LNCaP clone FGC (cell line): ENCODE measurements around the gene LCAT.

Experiments
- DNase-seq: peaks from one replicate; pipeline ENCODE4 v3.0.0-alpha.2; 2011; ENCODE audit warnings: low read depth
- H3K4me3 ChIP-seq: 2 replicates; pipeline ENCODE4 v1.5.1; 2011; ENCODE audit warnings: mild to moderate bottlenecking, low read depth, low read length, control low read depth
- TF ChIP-seq, protein P1 (sequence below): IDR thresholded peaks from 2 replicates; pipeline ENCODE4 v1.5.1; 2012; ENCODE audit warnings: mild to moderate bottlenecking; ENCODE audit not compliant: control insufficient read depth, insufficient read depth; ENCODE audit errors: extremely low read depth

Gene LCAT

DNA sequence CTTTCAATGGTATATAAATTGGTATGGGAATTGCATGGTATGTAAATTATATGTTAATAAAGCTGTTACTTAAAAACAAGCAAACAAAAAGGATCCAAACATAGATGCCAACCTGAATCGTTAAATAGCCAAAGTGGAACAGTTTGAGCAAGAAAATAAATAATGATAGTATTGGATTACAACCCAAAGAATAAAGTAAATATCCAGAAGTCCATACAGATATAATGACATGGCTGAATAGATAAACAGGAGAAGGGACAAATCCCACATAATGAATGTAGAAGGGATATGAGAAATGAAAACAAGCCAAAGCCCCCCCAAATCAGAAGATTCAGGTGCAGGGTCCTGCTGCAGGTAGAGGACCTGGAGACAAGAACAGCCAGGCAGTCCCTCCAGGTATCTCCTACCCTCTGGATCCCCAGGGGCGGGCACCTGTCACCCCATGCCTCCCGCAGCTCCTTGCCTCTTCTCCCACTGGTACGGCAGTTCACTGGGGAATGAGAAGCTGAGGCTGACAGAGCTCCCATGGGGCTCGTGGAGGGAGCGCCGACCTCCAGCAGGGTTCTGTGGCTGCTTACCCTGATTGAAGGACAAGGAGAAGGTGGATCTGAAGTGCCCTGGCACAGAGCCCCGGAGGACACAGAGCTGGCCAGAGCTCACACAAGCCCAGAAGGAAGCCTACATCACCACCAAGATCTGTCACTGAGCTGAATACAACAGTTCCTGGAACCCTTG is 9.9 kb upstream of the LCAT start:
- peak; percentile 36 for DNase-seq
- TF ChIP-seq, protein P1, sequence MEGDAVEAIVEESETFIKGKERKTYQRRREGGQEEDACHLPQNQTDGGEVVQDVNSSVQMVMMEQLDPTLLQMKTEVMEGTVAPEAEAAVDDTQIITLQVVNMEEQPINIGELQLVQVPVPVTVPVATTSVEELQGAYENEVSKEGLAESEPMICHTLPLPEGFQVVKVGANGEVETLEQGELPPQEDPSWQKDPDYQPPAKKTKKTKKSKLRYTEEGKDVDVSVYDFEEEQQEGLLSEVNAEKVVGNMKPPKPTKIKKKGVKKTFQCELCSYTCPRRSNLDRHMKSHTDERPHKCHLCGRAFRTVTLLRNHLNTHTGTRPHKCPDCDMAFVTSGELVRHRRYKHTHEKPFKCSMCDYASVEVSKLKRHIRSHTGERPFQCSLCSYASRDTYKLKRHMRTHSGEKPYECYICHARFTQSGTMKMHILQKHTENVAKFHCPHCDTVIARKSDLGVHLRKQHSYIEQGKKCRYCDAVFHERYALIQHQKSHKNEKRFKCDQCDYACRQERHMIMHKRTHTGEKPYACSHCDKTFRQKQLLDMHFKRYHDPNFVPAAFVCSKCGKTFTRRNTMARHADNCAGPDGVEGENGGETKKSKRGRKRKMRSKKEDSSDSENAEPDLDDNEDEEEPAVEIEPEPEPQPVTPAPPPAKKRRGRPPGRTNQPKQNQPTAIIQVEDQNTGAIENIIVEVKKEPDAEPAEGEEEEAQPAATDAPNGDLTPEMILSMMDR, result no peak
- no peak overlapping the region for H3K4me3 ChIP-seq

DNA sequence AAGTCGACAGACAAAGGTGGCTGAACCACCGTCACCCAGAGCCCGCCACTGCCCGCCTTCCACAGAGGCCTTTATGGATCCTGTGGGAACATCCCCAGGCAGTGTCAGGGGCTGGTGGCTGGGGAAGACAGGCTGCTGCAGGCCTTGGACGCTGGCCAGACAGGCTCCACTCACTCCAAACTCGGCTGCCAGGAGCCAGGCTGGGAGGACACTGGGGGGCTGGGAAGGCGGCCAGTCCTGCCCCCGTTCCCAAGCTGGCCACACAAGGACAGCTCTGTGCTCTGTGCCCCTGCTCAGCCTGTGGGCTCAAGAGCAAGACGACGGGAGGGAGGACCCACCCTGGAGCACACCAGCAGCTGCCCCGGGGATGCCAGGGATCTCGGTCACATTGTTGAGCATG is 7.6 kb upstream of the LCAT start:
- H3K4me3 ChIP-seq, result no peak overlapping the region
- DNase-seq, result no peak
- TF ChIP-seq, protein P1, result no peak

DNA sequence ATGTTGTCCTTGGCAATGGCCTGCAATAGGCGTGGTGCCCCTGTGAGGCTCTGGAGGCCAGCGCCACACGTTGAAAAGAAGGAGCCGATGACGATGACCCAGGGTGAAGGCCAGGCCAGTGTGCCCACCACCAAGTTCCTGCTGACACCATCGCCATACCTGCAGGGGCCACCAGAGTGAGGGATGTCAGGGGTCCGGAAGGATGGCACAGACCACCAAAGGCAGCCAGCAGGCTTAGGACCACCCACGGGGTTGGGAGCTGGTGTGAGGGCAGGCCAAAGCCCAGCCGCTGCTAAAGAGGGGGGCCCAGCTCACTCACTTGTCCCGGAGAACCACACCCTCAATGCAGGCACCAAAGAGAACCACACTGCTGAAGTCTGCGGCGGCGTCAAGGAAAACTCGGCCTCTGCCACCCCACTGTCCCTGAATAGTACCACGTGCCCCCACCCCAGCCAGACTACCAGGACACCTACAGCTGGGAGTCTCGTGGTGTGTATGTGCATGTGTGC is 6.5 kb upstream of the LCAT start:
- no peak for DNase-seq
- TF ChIP-seq, protein P1, result no peak
- H3K4me3 ChIP-seq, result no peak overlapping the region

DNA sequence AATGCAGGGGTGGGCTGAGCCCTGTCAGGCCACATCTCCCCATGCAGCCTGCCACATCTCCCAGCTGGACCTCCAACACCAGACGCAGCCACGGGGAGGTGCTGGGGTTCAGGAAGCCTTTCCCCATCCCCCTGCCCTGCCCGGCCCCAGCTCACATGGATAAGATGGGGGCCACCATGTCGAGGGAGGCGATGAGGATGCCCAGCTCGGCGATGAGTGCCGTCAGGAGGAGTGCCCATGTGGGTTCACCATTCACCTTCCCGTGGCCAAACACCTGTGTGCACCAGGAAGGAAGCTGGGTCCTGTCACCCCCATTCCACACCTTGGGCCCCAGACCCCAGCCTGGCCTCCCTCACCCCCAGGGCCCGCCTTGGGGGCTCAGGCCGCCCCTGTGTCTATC is 5.7 kb upstream of the LCAT start:
- no peak overlapping the region for H3K4me3 ChIP-seq
- TF ChIP-seq, protein P1, result no peak
- no peak for DNase-seq

DNA sequence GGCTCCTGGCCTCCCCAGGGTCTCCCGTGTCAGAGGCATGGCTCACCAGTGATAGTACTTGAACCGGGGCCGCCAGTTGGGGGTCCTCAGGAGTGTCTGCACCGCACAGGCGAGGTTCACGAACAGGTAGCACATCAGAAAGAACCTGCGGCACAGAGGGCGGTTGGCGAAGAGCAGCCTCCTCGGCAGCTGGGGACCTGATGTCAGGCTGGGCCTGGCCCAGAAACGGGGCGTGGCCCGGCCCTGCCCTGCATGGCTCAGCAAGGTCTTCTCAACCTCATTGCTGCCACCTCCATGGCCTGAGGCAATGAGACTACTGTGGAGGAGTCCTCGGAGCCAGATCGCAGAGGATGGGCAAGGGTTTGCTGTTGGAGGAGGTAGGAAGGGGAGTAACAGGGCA is 4.1 kb upstream of the LCAT start:
- no peak overlapping the region for H3K4me3 ChIP-seq
- TF ChIP-seq, protein P1, result no peak
- no peak for DNase-seq

DNA sequence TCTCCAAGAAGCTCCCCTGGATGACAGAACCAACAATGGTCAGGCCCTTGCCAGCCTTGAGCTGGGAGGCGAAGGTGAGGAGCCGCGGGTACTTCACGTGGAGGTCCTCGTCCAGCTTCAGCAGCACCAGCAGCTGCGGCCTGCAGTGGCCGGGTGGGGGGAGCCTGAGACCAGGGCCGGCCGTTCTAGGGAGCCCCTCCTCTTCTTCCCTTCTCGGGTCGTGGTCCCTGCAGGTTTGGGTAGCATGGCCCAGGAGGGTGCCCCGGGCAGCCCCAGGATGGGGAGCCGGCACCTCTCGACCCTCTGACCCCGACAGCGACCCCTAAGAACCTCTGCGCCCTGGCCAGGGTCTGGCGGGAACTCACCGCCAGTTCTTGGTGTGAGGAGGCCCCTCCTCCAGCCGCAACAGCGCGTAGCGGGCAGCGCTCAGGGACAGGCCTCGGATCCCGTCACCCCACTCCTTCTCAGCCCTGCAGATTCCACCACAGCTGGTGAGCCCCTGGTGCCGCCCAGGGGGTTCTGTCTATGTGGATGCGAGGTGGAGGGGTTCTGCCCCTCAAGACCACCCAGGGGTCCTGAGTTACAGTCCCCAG is 3.1 kb upstream of the LCAT start:
- DNase-seq, result no peak
- no peak overlapping the region for H3K4me3 ChIP-seq
- TF ChIP-seq, protein P1, result no peak

DNA sequence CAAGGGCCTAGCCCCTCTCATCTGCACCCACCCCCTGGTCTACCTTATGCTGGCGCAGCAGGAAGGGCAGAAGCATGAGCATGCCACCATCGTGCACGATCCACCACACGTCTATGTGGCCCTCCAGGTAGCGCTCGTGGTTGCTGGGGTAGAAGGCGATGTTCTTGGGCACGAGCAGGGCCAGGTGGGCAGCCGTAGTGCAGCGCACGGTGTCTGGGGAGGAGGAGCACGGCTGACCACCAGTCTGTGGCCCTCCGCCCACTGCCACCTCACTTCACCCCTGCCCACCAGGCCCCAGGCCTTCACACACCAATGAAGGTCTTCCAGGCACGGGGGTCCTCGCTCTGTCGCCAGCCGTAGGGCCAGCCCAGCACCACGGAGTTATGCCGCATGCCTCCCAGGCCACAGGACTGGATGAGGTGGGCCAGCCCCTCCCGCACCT is 2.2 kb upstream of the LCAT start:
- TF ChIP-seq, protein P1, result no peak
- H3K4me3 ChIP-seq, result no peak overlapping the region
- DNase-seq, result no peak
